HFFc6 (cell line): ENCODE measurements around the gene LRP5. TPM values are rescaled to one million over a fixed set of nuclear protein-coding genes. Genes with fewer than 3 reads are reported as not detected.

Experiments used
- DNase-seq: peaks from one replicate; pipeline ENCODE4 v3.0.0-alpha.2; 2018
- H3K27ac Mint-ChIP-seq: 2 replicates; pipeline ENCODE4 v1.8.0; 2020; ENCODE audit warnings: mild to moderate bottlenecking, mixed read lengths
- H3K27me3 Mint-ChIP-seq: 2 replicates; pipeline ENCODE4 v1.8.0; 2021; ENCODE audit warnings: mild to moderate bottlenecking, moderate library complexity, mixed read lengths; ENCODE audit not compliant: insufficient read depth
- H3K36me3 Mint-ChIP-seq: 2 replicates; pipeline ENCODE4 v1.8.0; 2021; ENCODE audit warnings: low read depth, mixed read lengths
- H3K4me1 Mint-ChIP-seq: 2 replicates; pipeline ENCODE4 v1.8.0; 2020; ENCODE audit warnings: low read depth, mixed read lengths
- H3K4me3 Mint-ChIP-seq: 2 replicates; pipeline ENCODE4 v1.8.0; 2020; ENCODE audit warnings: mild to moderate bottlenecking, moderate library complexity, mixed read lengths
- H3K9me3 Mint-ChIP-seq: 2 replicates; pipeline ENCODE4 v1.8.0; 2020; ENCODE audit warnings: mild to moderate bottlenecking, mixed read lengths
- total RNA-seq, 6 experiments: library from RNA; stranded (reverse); fragmentation: NEBNext Ultra II Directional; extraction: Animal tissue kit (Norgen Biotek cat#: 25700); gene quantifications; 2 replicates in 1 of 6; 3 replicates in 5 of 6; pipeline ENCODE4 v1.2.3, GENCODE V29; 2021
- TF ChIP-seq, protein P1 (sequence below): fragments of 200-600 bp; sonication (generic); IDR thresholded peaks from 2 replicates; pipeline ENCODE4 v1.5.0; 2021; ENCODE audit warnings: antibody characterized with exemption, mild to moderate bottlenecking

LRP5 gene
- total RNA-seq, 6 experiments from 2014 or later, result 2.5 to 14.9 (median 3.8) TPM

DNA sequence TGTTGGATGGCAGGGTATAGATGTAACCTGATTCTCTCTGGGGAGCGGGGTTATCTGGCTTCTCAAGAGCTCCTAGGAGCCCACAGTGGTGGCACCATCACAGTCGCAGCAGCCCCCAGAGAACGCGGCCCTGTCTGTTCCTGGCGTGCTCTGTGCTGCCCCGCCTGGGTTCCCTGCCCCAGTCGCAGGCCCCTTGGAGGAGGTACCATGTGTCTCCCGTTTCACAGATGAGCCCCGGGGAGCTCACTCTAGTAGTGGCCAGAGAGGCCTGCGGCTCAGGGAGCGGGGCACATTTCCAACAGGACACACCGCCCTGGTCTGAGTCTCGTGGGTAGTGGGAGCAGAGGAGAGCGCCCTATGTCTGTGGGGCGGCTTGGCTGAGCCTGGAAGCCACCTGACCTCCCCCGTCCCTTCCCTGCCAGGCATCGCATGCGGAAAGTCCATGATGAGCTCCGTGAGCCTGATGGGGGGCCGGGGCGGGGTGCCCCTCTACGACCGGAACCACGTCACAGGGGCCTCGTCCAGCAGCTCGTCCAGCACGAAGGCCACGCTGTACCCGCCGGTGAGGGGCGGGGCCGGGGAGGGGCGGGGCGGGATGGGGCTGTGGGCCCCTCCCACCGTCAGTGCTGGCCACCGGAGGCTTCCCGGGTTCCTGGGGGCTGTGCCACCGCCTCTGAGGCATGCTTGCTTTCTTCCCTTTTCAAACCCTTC lies 127.1 kb downstream of the LRP5 start:
- peaks cover 17% of the 10 kb centered on the region for H3K4me1 Mint-ChIP-seq
- H3K27me3 Mint-ChIP-seq, result no peaks in the 10 kb centered on the region
- no peak overlapping the region for H3K27ac Mint-ChIP-seq
- H3K9me3 Mint-ChIP-seq, result no peaks in the 10 kb centered on the region
- DNase-seq, result no peak
- H3K36me3 Mint-ChIP-seq, result no peaks in the 10 kb centered on the region
- no peak overlapping the region for H3K4me3 Mint-ChIP-seq
- TF ChIP-seq, protein P1, sequence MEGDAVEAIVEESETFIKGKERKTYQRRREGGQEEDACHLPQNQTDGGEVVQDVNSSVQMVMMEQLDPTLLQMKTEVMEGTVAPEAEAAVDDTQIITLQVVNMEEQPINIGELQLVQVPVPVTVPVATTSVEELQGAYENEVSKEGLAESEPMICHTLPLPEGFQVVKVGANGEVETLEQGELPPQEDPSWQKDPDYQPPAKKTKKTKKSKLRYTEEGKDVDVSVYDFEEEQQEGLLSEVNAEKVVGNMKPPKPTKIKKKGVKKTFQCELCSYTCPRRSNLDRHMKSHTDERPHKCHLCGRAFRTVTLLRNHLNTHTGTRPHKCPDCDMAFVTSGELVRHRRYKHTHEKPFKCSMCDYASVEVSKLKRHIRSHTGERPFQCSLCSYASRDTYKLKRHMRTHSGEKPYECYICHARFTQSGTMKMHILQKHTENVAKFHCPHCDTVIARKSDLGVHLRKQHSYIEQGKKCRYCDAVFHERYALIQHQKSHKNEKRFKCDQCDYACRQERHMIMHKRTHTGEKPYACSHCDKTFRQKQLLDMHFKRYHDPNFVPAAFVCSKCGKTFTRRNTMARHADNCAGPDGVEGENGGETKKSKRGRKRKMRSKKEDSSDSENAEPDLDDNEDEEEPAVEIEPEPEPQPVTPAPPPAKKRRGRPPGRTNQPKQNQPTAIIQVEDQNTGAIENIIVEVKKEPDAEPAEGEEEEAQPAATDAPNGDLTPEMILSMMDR, result no peak

DNA sequence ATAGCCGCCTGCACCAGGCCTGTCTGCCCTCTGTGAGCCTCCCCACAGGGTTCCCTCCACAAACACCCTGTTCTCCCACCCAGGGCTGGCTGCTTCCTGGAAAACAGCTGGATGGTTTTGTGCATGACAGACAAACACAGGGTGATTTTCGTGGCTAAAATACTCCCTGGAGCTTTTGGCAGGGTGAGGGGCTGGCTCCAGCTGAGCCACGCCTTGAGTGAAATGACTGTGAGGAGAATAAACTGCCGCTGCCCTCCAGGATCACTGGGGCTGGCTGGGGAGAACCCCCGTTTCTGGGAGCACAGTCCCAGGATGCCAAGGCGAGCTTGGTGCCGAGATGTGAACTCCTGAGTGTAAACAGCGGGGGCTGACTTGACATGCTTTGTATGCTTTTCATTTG lies 127.8 kb downstream of the LRP5 start:
- Mint-ChIP-seq H3K27ac (no peak overlapping the region), H3K4me1 (peaks cover 17% of the 10 kb centered on the region), H3K9me3 (no peaks in the 10 kb centered on the region), H3K36me3 (no peaks in the 10 kb centered on the region), H3K27me3 (no peaks in the 10 kb centered on the region), H3K4me3 (no peak overlapping the region)
- TF ChIP-seq, protein P1, result no peak
- DNase-seq, result no peak

DNA sequence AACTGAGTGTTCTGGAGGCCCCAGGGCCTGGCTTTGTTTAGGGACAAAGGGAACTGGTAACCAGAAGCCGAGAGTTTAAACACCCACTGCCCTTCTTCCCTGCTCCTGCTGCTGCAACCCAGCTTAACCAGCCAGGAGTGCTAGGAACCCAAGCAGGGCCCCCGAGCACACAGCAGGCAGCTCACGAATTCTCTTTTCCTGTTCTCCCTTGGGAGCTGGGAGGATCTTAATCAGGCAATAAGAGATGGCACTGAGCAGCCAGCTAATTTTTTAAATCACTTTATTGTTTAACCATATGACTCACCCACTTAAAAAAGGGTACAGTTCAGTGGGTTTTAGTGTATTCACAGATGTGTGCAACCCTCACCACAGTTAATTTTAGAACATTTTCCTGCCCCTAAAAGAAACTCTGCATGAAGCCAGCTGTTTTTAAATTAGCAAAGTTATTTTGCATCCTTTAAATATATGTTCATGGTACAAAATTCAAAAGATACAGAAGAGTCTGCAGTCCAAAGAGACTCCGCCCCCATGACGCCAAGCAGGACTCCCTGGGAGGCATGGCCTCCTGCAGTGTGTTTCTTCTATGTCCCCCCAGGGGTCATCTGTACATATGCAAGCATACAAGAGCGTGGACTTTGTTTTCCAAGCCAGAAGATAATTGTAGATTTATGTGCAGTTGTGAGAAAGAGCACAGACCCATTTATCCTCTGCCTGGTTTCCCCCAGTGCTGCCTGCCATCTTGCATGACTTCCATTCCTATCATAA lies 129.3 kb downstream of the LRP5 start:
- no peak overlapping the region for H3K4me3 Mint-ChIP-seq

DNA sequence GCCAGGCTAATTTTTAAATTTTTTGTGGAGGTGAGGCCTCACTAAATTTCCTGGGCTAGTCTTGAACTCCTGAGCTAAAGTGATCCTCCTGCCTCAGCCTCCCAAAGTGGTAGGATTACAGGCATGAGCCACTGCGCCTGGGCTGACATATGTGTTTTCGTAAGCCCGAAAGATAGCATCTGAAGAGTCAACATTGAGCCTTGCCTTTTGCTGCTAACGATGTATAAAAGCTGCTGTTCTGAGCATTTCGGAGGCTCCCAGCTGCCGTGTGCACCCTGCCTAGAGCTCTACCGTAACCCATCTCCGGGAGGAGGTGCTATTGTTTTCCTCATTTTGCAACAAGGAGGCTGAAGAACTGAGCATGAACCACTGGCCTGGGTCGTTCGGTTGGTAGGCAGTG lies 130.0 kb downstream of the LRP5 start:
- Mint-ChIP-seq H3K9me3 (no peaks in the 10 kb centered on the region), H3K27ac (no peak overlapping the region), H3K4me1 (peaks cover 13% of the 10 kb centered on the region), H3K4me3 (no peak overlapping the region), H3K27me3 (peaks cover 1% of the 10 kb centered on the region; the same call in 1 of the 2 replicates), H3K36me3 (no peaks in the 10 kb centered on the region)
- DNase-seq, result no peak
- TF ChIP-seq, protein P1, result no peak

More for the DNA sequence above, 129.3 kb downstream of the LRP5 start:
- H3K36me3 Mint-ChIP-seq, result no peaks in the 10 kb centered on the region
- peaks cover 1% of the 10 kb centered on the region; the same call in 1 of the 2 replicates for H3K27me3 Mint-ChIP-seq
- H3K9me3 Mint-ChIP-seq, result no peaks in the 10 kb centered on the region
- DNase-seq, result no peak
- no peak overlapping the region for H3K27ac Mint-ChIP-seq
- H3K4me1 Mint-ChIP-seq, result peaks cover 17% of the 10 kb centered on the region
- TF ChIP-seq, protein P1, result no peak; the same call in 1 of the 2 replicates

DNA sequence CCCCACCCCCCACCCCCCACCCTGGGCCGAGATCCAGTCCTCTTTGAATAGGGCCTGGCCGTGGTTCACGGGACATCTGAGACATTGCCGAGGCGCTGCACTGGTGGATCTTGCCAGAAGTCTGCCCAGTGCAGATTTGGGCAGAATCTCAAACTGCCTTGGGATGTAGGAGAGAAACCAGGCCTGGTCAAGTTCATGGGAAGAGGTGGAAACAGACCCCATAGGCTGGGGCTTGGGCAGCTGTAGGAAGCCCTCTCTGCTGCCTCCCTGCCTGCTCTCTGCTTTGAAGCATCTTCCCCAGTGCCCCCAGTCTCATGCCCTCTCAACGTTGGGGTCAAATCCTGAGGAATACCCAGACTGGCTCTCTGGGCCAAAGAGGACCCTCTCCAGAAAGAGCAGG lies 132.2 kb downstream of the LRP5 start:
- Mint-ChIP-seq H3K27me3 (peaks cover 1% of the 10 kb centered on the region; the same call in 1 of the 2 replicates), H3K4me1 (peaks cover 10% of the 10 kb centered on the region), H3K4me3 (no peak overlapping the region), H3K36me3 (no peaks in the 10 kb centered on the region), H3K27ac (no peak overlapping the region), H3K9me3 (no peaks in the 10 kb centered on the region)
- no peak for DNase-seq
- TF ChIP-seq, protein P1, result no peak
